GM20000 (cell line): ENCODE results near the gene MT1A.

Source experiments
- DNase-seq: peaks from one replicate; pipeline ENCODE4 v3.0.0; 2012; ENCODE audit warnings: low spot score
- TF ChIP-seq, protein P1 (sequence below): IDR thresholded peaks from 2 replicates; pipeline ENCODE4 v1.5.1; 2012; ENCODE audit warnings: mild to moderate bottlenecking, control low read depth; ENCODE audit errors: extremely low read depth, missing control alignments

MT1A gene

DNA sequence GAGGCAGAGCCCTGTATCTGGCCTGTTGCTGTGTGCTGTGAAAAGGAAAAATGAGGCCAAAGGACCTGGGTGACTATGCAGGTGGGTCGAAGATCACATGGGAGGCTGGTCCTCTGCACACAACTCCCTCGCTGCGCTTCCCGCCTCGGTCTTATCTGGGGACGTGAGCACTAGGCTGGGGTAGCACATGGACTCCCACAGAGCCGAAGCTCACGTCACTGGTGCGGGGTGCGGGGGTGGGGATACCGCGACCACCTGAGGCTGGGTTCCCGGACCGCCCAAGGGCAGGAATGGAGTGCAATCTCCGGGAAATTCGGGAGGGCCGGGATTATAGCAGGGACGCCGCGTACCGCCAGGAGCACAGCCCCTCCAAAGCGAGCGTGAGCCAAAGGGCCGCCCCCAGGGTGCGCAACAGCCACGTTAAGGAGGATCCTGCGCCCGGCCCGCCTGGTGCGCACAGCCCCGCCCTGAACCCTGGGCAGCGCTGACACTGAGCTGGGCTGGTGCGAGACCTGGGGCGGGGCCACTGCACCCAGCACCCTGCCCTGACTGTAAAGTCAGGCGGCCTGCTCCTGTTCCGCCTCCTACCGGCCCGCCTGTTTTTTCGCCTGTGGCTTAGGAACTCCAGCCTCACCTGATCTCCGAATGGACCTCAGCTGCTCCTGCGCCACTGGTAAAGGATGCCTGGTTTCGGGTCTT lies 4.8 kb downstream of the MT1A start:
- TF ChIP-seq, protein P1, sequence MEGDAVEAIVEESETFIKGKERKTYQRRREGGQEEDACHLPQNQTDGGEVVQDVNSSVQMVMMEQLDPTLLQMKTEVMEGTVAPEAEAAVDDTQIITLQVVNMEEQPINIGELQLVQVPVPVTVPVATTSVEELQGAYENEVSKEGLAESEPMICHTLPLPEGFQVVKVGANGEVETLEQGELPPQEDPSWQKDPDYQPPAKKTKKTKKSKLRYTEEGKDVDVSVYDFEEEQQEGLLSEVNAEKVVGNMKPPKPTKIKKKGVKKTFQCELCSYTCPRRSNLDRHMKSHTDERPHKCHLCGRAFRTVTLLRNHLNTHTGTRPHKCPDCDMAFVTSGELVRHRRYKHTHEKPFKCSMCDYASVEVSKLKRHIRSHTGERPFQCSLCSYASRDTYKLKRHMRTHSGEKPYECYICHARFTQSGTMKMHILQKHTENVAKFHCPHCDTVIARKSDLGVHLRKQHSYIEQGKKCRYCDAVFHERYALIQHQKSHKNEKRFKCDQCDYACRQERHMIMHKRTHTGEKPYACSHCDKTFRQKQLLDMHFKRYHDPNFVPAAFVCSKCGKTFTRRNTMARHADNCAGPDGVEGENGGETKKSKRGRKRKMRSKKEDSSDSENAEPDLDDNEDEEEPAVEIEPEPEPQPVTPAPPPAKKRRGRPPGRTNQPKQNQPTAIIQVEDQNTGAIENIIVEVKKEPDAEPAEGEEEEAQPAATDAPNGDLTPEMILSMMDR, result no peak
- DNase-seq, result no peak

DNA sequence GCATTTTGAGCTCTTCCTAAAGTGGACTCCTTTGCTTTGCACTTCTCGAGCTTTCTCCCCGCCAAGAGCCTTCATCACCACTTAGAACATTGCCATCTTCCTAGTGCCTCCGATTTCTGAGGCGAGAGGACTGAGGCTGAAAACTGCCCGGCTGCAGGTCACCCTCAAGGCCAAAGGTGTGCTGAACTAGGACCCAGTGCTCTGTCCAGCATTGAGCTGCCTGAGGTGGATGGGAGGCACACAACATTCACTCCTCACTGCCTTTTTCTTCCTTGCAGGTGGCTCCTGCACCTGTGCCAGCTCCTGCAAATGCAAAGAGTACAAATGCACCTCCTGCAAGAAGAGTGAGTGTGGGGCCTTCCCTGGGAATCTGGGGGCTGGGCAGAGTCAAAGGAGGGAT lies 5.4 kb downstream of the MT1A start:
- DNase-seq, result no peak

DNA sequence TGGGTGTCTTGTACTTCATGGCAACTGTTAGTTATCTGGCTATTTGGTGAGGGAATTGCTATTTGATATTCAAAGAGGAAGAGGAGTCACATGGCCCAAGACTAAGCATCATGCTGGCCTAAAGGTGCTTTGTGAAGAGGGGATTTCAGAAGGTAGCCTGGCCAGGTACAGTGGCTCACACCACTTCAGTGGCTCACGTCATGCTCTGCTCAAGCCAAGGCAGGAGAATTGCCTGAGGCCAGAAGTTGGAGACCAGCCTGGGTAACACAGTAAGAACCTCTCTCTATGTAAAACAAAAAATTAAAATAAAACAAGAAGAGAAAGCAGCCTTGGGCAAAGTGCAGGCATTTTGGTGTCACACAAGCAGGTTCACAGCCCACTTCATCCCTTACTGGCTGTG lies 6.8 kb downstream of the MT1A start:
- TF ChIP-seq, protein P1, result no peak
- no peak for DNase-seq

More for the DNA sequence above, 5.4 kb downstream of the MT1A start:
- TF ChIP-seq, protein P1, result no peak

DNA sequence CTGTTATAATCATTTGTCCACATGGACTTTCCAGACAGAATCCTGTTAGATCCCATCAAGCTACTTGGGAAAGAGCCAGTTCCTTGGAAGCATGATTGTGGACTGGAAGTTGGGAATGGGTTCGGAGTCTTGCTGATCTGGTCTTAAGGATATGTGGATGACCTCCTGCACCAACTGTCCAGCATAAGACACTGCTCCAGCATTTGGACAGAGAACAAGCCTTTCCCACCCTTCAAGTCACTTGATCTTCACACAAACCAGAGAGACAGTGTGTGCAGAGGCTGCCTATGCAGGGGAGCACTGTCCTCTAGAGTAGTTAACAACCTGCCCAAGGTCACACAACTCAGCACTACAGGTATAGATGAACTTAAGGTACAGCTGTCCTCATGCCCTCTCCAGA lies 7.4 kb downstream of the MT1A start:
- TF ChIP-seq, protein P1, result no peak
- no peak for DNase-seq

DNA sequence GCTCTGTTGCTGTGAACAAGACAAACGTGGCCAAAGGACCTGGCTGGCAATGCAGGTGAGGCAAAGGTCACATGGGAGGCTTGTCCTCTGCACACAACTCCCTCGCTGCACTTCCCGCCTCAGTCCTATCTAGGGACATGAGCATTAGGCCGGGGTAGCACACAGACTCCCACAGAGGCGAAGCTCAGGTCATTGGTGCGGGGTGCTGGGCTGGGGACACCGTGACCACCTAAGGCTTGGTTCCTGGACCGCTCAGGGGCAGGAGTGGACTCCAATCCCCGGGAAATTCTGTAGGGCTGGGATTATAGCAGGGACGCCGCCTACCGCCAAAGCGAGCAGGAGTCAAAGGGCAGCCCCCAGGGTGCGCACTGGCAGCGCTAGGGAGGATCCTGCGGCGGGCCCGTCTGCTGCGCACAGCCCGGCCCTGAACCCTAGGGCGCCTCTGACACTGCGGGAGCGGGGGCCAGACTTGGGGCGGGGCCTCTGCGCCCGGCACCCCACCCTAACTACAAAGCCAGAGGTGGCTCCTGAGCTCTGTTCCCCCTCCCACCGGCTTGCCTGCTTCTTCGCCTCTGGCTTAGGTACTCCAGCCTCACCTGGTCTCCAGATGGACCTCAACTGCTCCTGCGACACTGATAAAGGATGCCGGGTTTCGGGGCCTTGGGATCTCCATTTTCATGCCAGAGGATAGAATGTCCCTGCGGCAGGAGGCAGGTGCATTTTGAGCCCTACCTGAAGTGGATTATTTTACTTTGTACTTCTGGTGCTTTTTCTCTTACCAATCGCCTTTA lies 9.4 kb downstream of the MT1A start:
- no peak for DNase-seq
- TF ChIP-seq, protein P1, result no peak

DNA sequence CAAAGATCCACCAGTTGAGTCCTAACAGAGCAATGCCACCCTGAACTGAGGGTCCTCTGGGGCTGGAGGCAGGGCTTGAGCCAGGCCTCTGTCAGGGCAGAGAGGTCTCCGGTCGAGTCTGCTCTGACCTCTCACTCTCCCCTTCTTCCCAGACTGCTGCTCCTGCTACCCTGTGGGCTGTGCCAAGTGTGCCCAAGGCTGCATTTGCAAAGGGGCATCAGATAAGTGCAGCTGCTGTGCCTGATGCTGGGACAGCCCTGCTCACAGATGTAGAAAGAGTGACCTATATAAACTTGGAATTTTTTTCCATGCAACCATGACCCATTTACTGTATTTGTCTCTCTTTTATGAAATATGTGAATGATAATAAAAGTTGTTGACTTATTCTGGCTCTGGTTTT lies 10.8 kb downstream of the MT1A start:
- DNase-seq, result no peak
- TF ChIP-seq, protein P1, result no peak

DNA sequence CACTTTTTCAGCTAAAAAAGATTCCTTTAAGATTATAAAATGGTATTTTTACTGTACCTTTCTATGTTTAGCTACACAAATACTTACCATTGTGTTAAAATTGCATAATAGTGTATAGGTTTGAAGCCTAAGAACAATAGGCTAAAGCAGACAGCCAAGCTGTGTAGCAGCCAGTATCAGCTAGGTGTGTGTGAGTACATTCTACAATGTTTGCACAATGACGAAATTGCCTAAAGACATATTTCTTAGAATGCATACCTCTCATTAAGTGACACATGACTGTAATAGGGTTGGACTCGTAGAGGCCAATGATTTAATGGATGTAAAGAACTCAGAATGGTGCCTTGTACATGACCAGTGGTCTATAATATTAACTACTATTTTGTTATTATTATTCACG lies 11.4 kb downstream of the MT1A start:
- TF ChIP-seq, protein P1, result no peak
- no peak for DNase-seq
